Ovary (tissue), 9 donors: ENCODE data around the gene THRA. TPM values are rescaled to one million over a fixed set of nuclear protein-coding genes. Genes with fewer than 3 reads are reported as not detected.

Experiments used
- DNase-seq, 5 donors: peaks; one replicate each; pipeline ENCODE4 v3.0.0-alpha.2; 2019 to 2020
- H3K27ac ChIP-seq, 2 donors: fragments of 200-600 bp; one replicate each; pipeline versions ENCODE4 v1.5.1 to v1.8.0; 2019 to 2022
- H3K27me3 ChIP-seq: fragments of 200-600 bp; one replicate; pipeline ENCODE4 v1.8.0; 2022
- H3K36me3 ChIP-seq: fragments of 200-600 bp; sonication (generic); one replicate; pipeline ENCODE4 v1.5.1; 2019
- H3K4me1 ChIP-seq: one replicate; pipeline ENCODE4 v1.8.1; 2013; ENCODE audit warnings: mild to moderate bottlenecking, moderate library complexity; ENCODE audit not compliant: insufficient read depth
- H3K4me3 ChIP-seq: fragments of 200-600 bp; sonication (generic); one replicate; pipeline ENCODE4 v1.5.1; 2017
- H3K9me3 ChIP-seq, 2 donors: fragments of 200-600 bp in 1 of 2; sonication (generic) in 1 of 2; one replicate each; pipeline versions ENCODE4 v1.5.1 to v1.8.1; 2013 to 2019; ENCODE audit warnings: mild to moderate bottlenecking in 1 of 2, moderate library complexity in 1 of 2
- EP300 ChIP-seq: sonication (generic); formaldehyde crosslinking; IDR thresholded peaks from one replicate; pipeline ENCODE4 v1.6.1; 2017; ENCODE audit warnings: antibody characterized with exemption
- POLR2A ChIP-seq: fragments of 450-650 bp; IDR thresholded peaks from one replicate; pipeline ENCODE4 v1.6.1; 2017; ENCODE audit warnings: antibody characterized with exemption, mild to moderate bottlenecking, moderate library complexity
- WGBS, 3 donors: extraction: QIAGEN DNeasy Blood & Tissue Kit in 1 of 3; methylation state at CpG; one replicate each; pipeline versions ENCODE4 v1.1.5 to v1.1.7; 2013 to 2017; 5-methylcytosine and 5-hydroxymethylcytosine counted together
- intact Hi-C, 4 donors: fragments of 100-400 bp; cut with DNase I; formaldehyde crosslinking; loops; one replicate each; pipeline versions ENCODE4 v1.11.0 to v1.15.1; 2022 to 2023
- polyA plus RNA-seq, 2 donors: library from polyadenylated mRNA; stranded (reverse); fragments of 200-250 nt in 1 of 2; fragments of 350-450 nt in 1 of 2; fragmentation: Illumina TruSeq in 1 of 2; extraction: RNeasy Lipid Tissue Mini Kit (QIAGEN cat#74804) in 1 of 2; gene quantifications; one replicate each; pipeline ENCODE4 v1.2.3, GENCODE V29; 2013 to 2014
- total RNA-seq, 7 donors: library from RNA; depleted of rRNA in 2 of 7; stranded (reverse); fragments of >200 nt in 2 of 7; fragmentation: NEBNext Ultra II Directional in 3 of 7; extraction: Animal tissue kit (Norgen Biotek cat#: 25700) in 3 of 7; gene quantifications; one replicate each; pipeline versions ENCODE4 v1.1.0 to v1.2.4, GENCODE V29; 2016 to 2023
- TF ChIP-seq, protein P1 (sequence below), 3 donors: fragments of 450-650 bp in 2 of 3; fragments of 200-600 bp in 1 of 3; IDR thresholded peaks; one replicate each; pipeline versions ENCODE4 v1.5.1 to v1.8.0; 2016 to 2022; ENCODE audit warnings: antibody characterized with exemption in 3 of 3, mild to moderate bottlenecking in 1 of 3
- donor health status: DM: no; HTN: no; CAD: no; lungs with moderate emphysema.
- donor health status: DM: no; HTN: no; CAD: no.
- donor health status: Bipolar disorder and iron deficiency.
- donor health status: DM: yes; HTN: yes; CAD: no.
- donor health status: DM: no; HTN: no; CAD: no.
- donor health status: DM: yes; HTN: yes; CAD: no.

The THRA gene
- total and polyA plus RNA-seq, 9 donors: 51.4 to 129 (median 87.2) TPM

DNA sequence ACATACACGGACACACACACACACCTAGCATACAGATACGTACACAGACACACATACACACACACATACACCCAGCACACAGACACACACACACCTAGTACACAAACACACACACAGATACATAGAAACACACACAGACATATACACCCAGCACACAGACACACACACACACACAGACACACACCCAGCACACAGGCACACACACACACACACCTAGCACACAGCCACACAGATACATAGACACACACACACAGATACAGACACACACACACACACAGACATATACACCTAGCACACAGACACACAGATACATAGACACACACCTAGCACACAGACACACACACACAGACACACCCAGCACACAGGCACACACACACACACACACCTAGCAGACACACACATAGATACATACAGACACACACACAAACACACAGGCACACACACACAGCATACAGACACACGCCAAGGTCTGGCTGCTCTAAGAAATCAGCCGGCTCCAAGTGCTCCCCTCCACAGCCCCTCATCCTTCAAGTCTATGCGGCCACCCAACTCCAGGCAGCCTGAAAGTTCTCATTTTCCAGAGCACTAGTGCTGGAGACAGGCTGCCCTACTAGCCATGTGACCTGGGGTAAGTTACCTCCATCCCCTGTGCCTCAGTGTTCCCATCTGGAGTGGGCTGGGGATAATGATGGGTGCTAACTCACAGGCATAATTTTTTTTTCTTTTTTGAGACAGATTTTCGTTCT lies 24.5 kb downstream of the THRA start:
- Histone ChIP-seq H3K9me3 (no peaks in the 10 kb centered on the region), H3K27me3 (no peaks in the 10 kb centered on the region), H3K27ac (no peak overlapping the region), H3K4me1 (peaks cover 4% of the 10 kb centered on the region), H3K36me3 (peaks cover 4% of the 10 kb centered on the region), H3K4me3 (no peak overlapping the region)
- intact Hi-C loops: no loop called here
- 54 to 68% (median 65%) methylated on average over 6 of the region's 6 CpGs for WGBS, 3 donors
- TF ChIP-seq, protein P1, sequence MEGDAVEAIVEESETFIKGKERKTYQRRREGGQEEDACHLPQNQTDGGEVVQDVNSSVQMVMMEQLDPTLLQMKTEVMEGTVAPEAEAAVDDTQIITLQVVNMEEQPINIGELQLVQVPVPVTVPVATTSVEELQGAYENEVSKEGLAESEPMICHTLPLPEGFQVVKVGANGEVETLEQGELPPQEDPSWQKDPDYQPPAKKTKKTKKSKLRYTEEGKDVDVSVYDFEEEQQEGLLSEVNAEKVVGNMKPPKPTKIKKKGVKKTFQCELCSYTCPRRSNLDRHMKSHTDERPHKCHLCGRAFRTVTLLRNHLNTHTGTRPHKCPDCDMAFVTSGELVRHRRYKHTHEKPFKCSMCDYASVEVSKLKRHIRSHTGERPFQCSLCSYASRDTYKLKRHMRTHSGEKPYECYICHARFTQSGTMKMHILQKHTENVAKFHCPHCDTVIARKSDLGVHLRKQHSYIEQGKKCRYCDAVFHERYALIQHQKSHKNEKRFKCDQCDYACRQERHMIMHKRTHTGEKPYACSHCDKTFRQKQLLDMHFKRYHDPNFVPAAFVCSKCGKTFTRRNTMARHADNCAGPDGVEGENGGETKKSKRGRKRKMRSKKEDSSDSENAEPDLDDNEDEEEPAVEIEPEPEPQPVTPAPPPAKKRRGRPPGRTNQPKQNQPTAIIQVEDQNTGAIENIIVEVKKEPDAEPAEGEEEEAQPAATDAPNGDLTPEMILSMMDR (IDR thresholded peaks at IDR 0.05): no peak
- no peak for TF ChIP-seq POLR2A
- no peak for TF ChIP-seq EP300
- no peak for DNase-seq

DNA sequence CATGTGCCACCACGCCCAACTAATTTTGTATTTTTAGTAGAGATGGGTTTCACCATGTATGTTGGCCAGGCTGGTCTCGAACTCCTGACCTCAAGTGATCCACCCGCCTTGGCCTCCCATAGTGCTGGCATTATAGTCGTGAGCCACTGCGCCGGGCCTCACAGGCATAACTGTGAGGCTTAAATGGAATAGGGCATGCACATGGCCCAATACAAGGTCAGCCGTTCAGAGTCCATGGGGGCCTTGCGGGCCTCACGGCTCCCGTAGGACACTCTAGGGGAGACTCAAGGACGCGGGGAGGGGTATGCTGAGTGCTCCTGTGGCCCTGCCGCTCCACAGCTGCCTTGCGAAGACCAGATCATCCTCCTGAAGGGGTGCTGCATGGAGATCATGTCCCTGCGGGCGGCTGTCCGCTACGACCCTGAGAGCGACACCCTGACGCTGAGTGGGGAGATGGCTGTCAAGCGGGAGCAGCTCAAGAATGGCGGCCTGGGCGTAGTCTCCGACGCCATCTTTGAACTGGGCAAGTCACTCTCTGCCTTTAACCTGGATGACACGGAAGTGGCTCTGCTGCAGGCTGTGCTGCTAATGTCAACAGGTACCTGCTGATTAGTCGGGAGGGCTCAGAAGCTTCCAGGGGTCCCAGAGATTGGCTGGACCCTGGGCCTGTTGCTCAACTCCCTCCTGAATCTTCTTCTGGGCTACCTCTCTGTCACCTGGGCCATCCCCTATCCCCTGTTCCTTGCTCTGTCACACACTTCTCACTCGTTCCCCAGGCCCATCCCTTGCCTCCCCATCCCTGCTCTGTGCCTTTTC lies 25.3 kb downstream of the THRA start:
- TF ChIP-seq, protein P1 (IDR thresholded peaks at IDR 0.05): no peak
- TF ChIP-seq POLR2A (no peak), EP300 (no peak)
- H3K27ac ChIP-seq: peak overlapping the region in 1 of 2 donors; percentile 3
- H3K4me3 ChIP-seq: no peak overlapping the region
- H3K9me3 ChIP-seq: no peaks in the 10 kb centered on the region
- intact Hi-C loops: no loop called here
- DNase-seq: peak in 1 of 5 donors; percentile 42
- peaks cover 7% of the 10 kb centered on the region for H3K4me1 ChIP-seq
- H3K36me3 ChIP-seq: peaks cover 4% of the 10 kb centered on the region
- 64 to 74% (median 66%) methylated on average over 28 of the region's 28 CpGs for WGBS, 3 donors
- H3K27me3 ChIP-seq: no peaks in the 10 kb centered on the region

DNA sequence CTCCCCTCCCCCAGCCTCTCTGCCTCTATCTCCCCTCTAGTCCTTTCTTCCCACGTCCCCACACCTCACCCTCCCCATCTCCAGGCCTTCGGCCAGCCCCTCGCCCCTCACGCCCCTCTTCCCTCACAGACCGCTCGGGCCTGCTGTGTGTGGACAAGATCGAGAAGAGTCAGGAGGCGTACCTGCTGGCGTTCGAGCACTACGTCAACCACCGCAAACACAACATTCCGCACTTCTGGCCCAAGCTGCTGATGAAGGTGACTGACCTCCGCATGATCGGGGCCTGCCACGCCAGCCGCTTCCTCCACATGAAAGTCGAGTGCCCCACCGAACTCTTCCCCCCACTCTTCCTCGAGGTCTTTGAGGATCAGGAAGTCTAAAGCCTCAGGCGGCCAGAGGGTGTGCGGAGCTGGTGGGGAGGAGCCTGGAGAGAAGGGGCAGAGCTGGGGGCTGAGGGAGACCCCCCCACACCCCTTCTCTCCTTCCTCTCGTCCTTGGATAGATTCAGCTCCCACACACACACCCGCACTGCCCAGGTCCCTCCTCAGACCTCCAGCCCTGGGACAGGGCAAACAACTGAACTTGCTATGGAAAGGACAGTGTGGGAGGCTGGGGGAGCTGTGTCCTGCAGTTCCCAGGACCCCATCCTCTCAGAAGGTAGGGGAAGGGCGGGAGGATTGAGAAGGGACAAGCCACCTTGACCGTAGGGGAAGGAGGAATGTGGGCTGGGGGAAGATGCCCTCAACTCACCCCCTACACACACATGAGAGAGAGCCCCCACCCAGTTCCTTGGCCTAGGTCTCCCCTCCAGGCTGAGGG lies 26.5 kb downstream of the THRA start:
- Histone ChIP-seq H3K9me3 (no peaks in the 10 kb centered on the region), H3K4me1 (peaks cover 14% of the 10 kb centered on the region), H3K36me3 (peaks cover 4% of the 10 kb centered on the region), H3K27ac (peak overlapping the region; percentile 32 to 61), H3K27me3 (no peaks in the 10 kb centered on the region), H3K4me3 (no peak overlapping the region)
- peak in 4 of 5 donors; percentile 41 to 69 (median 56) for DNase-seq
- WGBS, 3 donors: 34 to 40% (median 35%) methylated on average over 26 of the region's 26 CpGs
- intact Hi-C loops: no loop called here
- TF ChIP-seq POLR2A (no peak), EP300 (no peak)
- TF ChIP-seq, protein P1 (IDR thresholded peaks at IDR 0.05): no peak
